Keratinocyte (primary cell): ENCODE results near the gene NEURL1. TPM values are rescaled to one million over a fixed set of nuclear protein-coding genes. Genes with fewer than 3 reads are reported as not detected.

Experiments
- DNase-seq: peaks from one replicate; pipeline ENCODE4 v3.0.0-alpha.2; 2011; ENCODE audit warnings: low read depth, missing footprints, low spot score
- FAIRE-seq: peaks from 2 replicates; lab custom pipeline; 2011; peaks lifted over from hg19 to GRCh38; lab: Jason Lieb, UNC
- H2AFZ ChIP-seq: 2 replicates; pipeline ENCODE4 v1.6.0; 2012; ENCODE audit warnings: low read length, control low read depth, inconsistent platforms; ENCODE audit not compliant: control insufficient read depth
- H3K27ac ChIP-seq: 2 replicates; pipeline ENCODE4 v1.5.1; 2011; ENCODE audit warnings: low read length; ENCODE audit not compliant: control insufficient read depth, insufficient read depth
- H3K27me3 ChIP-seq: 3 replicates; pipeline ENCODE4 v1.6.0; 2011; ENCODE audit warnings: low read length; ENCODE audit not compliant: control insufficient read depth, insufficient read depth; ENCODE audit errors: extremely low read depth
- H3K36me3 ChIP-seq, 2 experiments: 2 replicates in 1 of 2; 3 replicates in 1 of 2; pipeline ENCODE4 v1.5.1; 2011; ENCODE audit warnings: low read length in 2 of 2, mild to moderate bottlenecking in 1 of 2; ENCODE audit not compliant: control insufficient read depth in 2 of 2, insufficient read depth in 2 of 2; ENCODE audit errors: extremely low read depth in 1 of 2
- H3K4me1 ChIP-seq: 3 replicates; pipeline ENCODE4 v1.5.1; 2011; ENCODE audit warnings: low read length; ENCODE audit not compliant: control insufficient read depth, insufficient read depth; ENCODE audit errors: extremely low read depth
- H3K4me2 ChIP-seq: 3 replicates; pipeline ENCODE4 v1.6.0; 2011; ENCODE audit warnings: low read depth, low read length; ENCODE audit not compliant: control insufficient read depth, insufficient read depth; ENCODE audit errors: extremely low read depth
- H3K4me3 ChIP-seq, 3 experiments: fragments of 200-600 bp in 1 of 3; sonication (generic) in 1 of 3; 2 replicates in 2 of 3; 3 replicates in 1 of 3; pipeline ENCODE4 v1.5.1; 2011 to 2016; ENCODE audit warnings: low read length in 3 of 3, mild to moderate bottlenecking in 3 of 3, control low read depth in 2 of 3, inconsistent platforms in 1 of 3, low read depth in 1 of 3, mixed read lengths in 1 of 3, mixed run types in 1 of 3, moderate library complexity in 1 of 3; ENCODE audit not compliant: control insufficient read depth in 2 of 3, insufficient read depth in 2 of 3; ENCODE audit errors: extremely low read depth in 1 of 3
- H3K79me2 ChIP-seq: 2 replicates; pipeline ENCODE4 v1.6.0; 2012; ENCODE audit warnings: low read length; ENCODE audit not compliant: control insufficient read depth, insufficient read depth
- H3K9ac ChIP-seq: 3 replicates; pipeline ENCODE4 v1.6.0; 2011; ENCODE audit warnings: low read length; ENCODE audit not compliant: control insufficient read depth, insufficient read depth; ENCODE audit errors: extremely low read depth
- H3K9me1 ChIP-seq: 3 replicates; pipeline ENCODE4 v1.6.0; 2011; ENCODE audit warnings: low read length; ENCODE audit not compliant: control insufficient read depth, insufficient read depth; ENCODE audit errors: extremely low read depth
- H3K9me3 ChIP-seq: 2 replicates; pipeline ENCODE4 v1.5.1; 2012; ENCODE audit warnings: low read depth, low read length; ENCODE audit not compliant: control insufficient read depth
- H4K20me1 ChIP-seq: 3 replicates; pipeline ENCODE4 v1.6.0; 2011; ENCODE audit warnings: low read length; ENCODE audit not compliant: control insufficient read depth, insufficient read depth; ENCODE audit errors: extremely low read depth
- EZH2 ChIP-seq: IDR thresholded peaks from one replicate; pipeline ENCODE4 v1.6.1; 2012; ENCODE audit warnings: inconsistent platforms, mild to moderate bottlenecking, low read length, moderate library complexity
- dilution Hi-C: fragments of 300-500 bp; cut with MboI; formaldehyde crosslinking; loops from one replicate; pipeline ENCODE4 v1.7.0; 2020; ENCODE audit warnings: low sequenced_read_pairs; ENCODE audit not compliant: extremely low pct_ligation_motif_present
- polyA plus RNA-seq, 5 experiments: library from polyadenylated mRNA; depleted of rRNA in 3 of 5; stranded (reverse) in 3 of 5; stranded (forward) in 1 of 5; unstranded in 1 of 5; fragments of >200 nt; gene quantifications; 1 replicate in 1 of 5; 2 replicates in 3 of 5; 3 replicates in 1 of 5; pipeline versions ENCODE4 v1.2.1 to v1.2.3, GENCODE V29; 2011 to 2012; ENCODE audit warnings: missing spikeins in 2 of 5, low read depth in 1 of 5, low replicate concordance in 1 of 5
- TF ChIP-seq, protein P1 (sequence below), 3 experiments: IDR thresholded peaks in 1 of 3; conservative IDR thresholded peaks in 1 of 3; optimal IDR thresholded peaks in 1 of 3; 2 replicates in 2 of 3; 3 replicates in 1 of 3; pipeline versions ENCODE3 to v1.5.1; 2011; ENCODE audit warnings: low read length in 3 of 3, mild to moderate bottlenecking in 3 of 3, moderate library complexity in 2 of 3, control low read depth in 1 of 3, inconsistent platforms in 1 of 3; ENCODE audit not compliant: insufficient read depth in 2 of 3; ENCODE audit errors: extremely low read depth in 1 of 3

NEURL1 gene
- polyA plus RNA-seq, 1 donor (not counting 4 experiments of a cell fraction or from before 2014, with no cell fraction given): 0.03 TPM

DNA sequence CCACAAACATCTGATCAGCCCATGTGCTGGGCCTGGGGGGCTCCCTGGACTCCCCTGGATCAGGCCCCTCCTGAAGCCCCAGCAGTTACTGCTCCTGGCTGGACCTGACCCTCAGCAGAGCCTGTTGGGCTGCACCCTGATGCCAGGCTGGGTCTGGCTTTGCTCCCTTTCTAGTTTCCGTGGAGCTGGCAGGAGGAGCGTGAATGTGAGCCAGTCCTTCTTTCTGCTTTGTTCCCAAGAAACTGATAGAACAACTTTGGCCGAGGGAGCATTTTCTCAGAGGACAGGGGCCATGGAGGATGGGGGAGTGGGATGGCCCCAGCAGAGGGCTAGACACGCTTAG, 128.2 kb downstream of the NEURL1 start:
- Histone ChIP-seq H3K27ac (no peak overlapping the region), H3K9me1 (no peaks in the 10 kb centered on the region), H2AFZ (no peak overlapping the region), H3K4me3 (no peak overlapping the region), H3K9me3 (no peaks in the 10 kb centered on the region), H3K27me3 (no peaks in the 10 kb centered on the region), H3K36me3 (peaks cover 68 to 82% of the 10 kb centered on the region in 2 experiments), H3K4me1 (no peaks in the 10 kb centered on the region), H3K79me2 (no peaks in the 10 kb centered on the region), H3K4me2 (no peak overlapping the region), H3K9ac (no peak overlapping the region), H4K20me1 (peaks cover 2% of the 10 kb centered on the region)
- dilution Hi-C loops: no loop called here
- no peak for TF ChIP-seq EZH2
- TF ChIP-seq, protein P1, sequence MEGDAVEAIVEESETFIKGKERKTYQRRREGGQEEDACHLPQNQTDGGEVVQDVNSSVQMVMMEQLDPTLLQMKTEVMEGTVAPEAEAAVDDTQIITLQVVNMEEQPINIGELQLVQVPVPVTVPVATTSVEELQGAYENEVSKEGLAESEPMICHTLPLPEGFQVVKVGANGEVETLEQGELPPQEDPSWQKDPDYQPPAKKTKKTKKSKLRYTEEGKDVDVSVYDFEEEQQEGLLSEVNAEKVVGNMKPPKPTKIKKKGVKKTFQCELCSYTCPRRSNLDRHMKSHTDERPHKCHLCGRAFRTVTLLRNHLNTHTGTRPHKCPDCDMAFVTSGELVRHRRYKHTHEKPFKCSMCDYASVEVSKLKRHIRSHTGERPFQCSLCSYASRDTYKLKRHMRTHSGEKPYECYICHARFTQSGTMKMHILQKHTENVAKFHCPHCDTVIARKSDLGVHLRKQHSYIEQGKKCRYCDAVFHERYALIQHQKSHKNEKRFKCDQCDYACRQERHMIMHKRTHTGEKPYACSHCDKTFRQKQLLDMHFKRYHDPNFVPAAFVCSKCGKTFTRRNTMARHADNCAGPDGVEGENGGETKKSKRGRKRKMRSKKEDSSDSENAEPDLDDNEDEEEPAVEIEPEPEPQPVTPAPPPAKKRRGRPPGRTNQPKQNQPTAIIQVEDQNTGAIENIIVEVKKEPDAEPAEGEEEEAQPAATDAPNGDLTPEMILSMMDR (optimal IDR thresholded peaks at IDR 0.05 in 1 of 3, IDR thresholded peaks at IDR 0.05 in 1 of 3, conservative IDR thresholded peaks at IDR 0.05 in 1 of 3; ENCODE audit: extremely low read depth in 1 of 3, insufficient read depth in 2 of 3, low read length in 3 of 3): no peak
- DNase-seq (no peak), FAIRE-seq (no peak)

DNA sequence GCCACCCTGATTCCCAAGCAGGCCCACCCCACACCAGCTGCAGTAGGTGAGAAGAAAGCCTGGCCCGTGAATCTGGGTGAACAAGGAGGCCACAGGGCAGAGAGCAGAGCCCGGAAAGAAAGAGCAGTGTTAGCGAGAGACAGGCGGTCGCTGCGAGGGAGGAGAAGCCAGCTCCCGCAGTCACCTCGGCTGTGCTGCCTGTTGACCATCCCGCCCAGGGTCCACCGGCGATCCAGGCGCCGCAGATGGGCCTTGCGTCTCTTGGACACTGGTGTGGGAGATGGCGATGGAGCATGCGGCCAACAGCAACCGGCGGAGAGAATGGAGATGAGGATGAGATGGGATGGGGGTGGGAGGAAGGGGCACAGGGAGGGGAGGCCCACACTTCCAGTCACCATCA, 128.8 kb downstream of the NEURL1 start:
- no peak overlapping the region for H2AFZ ChIP-seq
- peaks cover 2% of the 10 kb centered on the region for H4K20me1 ChIP-seq
- peaks cover 63 to 82% of the 10 kb centered on the region in 2 experiments for H3K36me3 ChIP-seq
- no peaks in the 10 kb centered on the region for H3K27me3 ChIP-seq
- TF ChIP-seq, protein P1 (optimal IDR thresholded peaks at IDR 0.05 in 1 of 3, IDR thresholded peaks at IDR 0.05 in 1 of 3, conservative IDR thresholded peaks at IDR 0.05 in 1 of 3; ENCODE audit: extremely low read depth in 1 of 3, insufficient read depth in 2 of 3, low read length in 3 of 3): no peak
- no peak for TF ChIP-seq EZH2
- no peaks in the 10 kb centered on the region for H3K4me1 ChIP-seq
- no peak overlapping the region for H3K27ac ChIP-seq
- dilution Hi-C loops: no loop called here
- no peak overlapping the region for H3K4me3 ChIP-seq
- no peaks in the 10 kb centered on the region for H3K79me2 ChIP-seq
- H3K4me2 ChIP-seq: no peak overlapping the region
- DNase-seq (no peak), FAIRE-seq (no peak)
- no peak overlapping the region for H3K9ac ChIP-seq
- no peaks in the 10 kb centered on the region for H3K9me3 ChIP-seq
- no peaks in the 10 kb centered on the region for H3K9me1 ChIP-seq
